Neural crest cell (in vitro differentiated cells): ENCODE measurements around the gene WNK2. TPM values are rescaled to one million over a fixed set of nuclear protein-coding genes. Genes with fewer than 3 reads are reported as not detected.

Experiments used
- DNase-seq: peaks from one replicate; pipeline ENCODE4 v3.0.0; 2021; ENCODE audit warnings: low read depth, mixed read lengths, low spot score
- H3K27ac Mint-ChIP-seq: one replicate; pipeline ENCODE4 v1.8.0; 2021; ENCODE audit warnings: mild to moderate bottlenecking, mixed read lengths; ENCODE audit not compliant: unreplicated experiment
- H3K27me3 Mint-ChIP-seq: 2 replicates; pipeline ENCODE4 v1.8.0; 2021; ENCODE audit warnings: low read depth, mild to moderate bottlenecking, mixed read lengths
- H3K36me3 Mint-ChIP-seq: 2 replicates; pipeline ENCODE4 v1.8.0; 2021; ENCODE audit warnings: low read depth, mild to moderate bottlenecking, mixed read lengths
- H3K4me1 Mint-ChIP-seq: 2 replicates; pipeline ENCODE4 v1.8.0; 2021; ENCODE audit warnings: mixed read lengths
- H3K4me3 Mint-ChIP-seq: one replicate; pipeline ENCODE4 v1.8.0; 2021; ENCODE audit warnings: mild to moderate bottlenecking, mixed read lengths
- H3K9me3 Mint-ChIP-seq: 2 replicates; pipeline ENCODE4 v1.8.0; 2021; ENCODE audit warnings: mixed read lengths
- CTCF ChIP-seq: fragments of 200-600 bp; sonication (generic); conservative IDR thresholded peaks from 2 replicates; pipeline ENCODE4 v1.5.0; 2021; ENCODE audit warnings: antibody characterized with exemption, mild to moderate bottlenecking
- total RNA-seq: library from RNA; stranded (reverse); gene quantifications from 2 replicates; pipeline ENCODE4 v1.2.1, GENCODE V29; 2021

WNK2 gene
- total RNA-seq, 1 donor from 2014 or later, result 27.8 TPM

DNA sequence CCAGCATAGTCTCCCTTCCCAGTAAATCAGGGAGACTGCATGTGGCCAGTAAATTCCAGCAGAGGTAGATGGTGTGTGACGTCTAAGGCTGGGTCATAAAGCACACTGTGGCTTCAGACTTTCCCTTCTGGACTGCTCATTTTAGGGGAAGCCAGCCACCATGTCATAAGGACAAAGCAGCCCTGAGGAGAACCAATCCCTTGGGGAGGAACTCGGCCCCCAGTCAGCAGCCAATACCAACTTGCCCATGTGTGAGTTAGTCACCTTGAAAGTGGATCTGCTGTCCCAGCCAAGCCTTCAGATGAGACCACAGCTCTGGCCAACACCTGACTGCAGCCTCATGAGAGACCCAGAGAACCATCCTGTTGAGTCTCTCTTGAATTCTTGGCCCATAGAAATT is 35.2 kb upstream of the WNK2 start:
- H3K4me1 Mint-ChIP-seq, result peaks cover 5% of the 10 kb centered on the region
- H3K9me3 Mint-ChIP-seq, result peaks cover 2% of the 10 kb centered on the region
- no peaks in the 10 kb centered on the region for H3K36me3 Mint-ChIP-seq
- H3K27ac Mint-ChIP-seq, result no peak overlapping the region
- H3K4me3 Mint-ChIP-seq, result no peak overlapping the region
- DNase-seq, result no peak
- TF ChIP-seq CTCF, result no peak
- H3K27me3 Mint-ChIP-seq, result no peaks in the 10 kb centered on the region

GRCh38 chr9:93149361-93149760 is 34.6 kb upstream of the WNK2 start:
- no peaks in the 10 kb centered on the region for H3K27me3 Mint-ChIP-seq
- TF ChIP-seq CTCF, result no peak
- no peak overlapping the region for H3K4me3 Mint-ChIP-seq
- peaks cover 2% of the 10 kb centered on the region for H3K9me3 Mint-ChIP-seq
- DNase-seq, result no peak
- no peak overlapping the region for H3K27ac Mint-ChIP-seq
- H3K36me3 Mint-ChIP-seq, result no peaks in the 10 kb centered on the region
- peaks cover 2% of the 10 kb centered on the region for H3K4me1 Mint-ChIP-seq

GRCh38 chr9:93151097-93151784 is 32.7 kb upstream of the WNK2 start:
- no peaks in the 10 kb centered on the region for H3K4me1 Mint-ChIP-seq
- H3K4me3 Mint-ChIP-seq, result no peak overlapping the region
- H3K36me3 Mint-ChIP-seq, result no peaks in the 10 kb centered on the region
- TF ChIP-seq CTCF, result no peak
- H3K27me3 Mint-ChIP-seq, result no peaks in the 10 kb centered on the region
- H3K9me3 Mint-ChIP-seq, result peaks cover 2% of the 10 kb centered on the region
- DNase-seq, result no peak
- H3K27ac Mint-ChIP-seq, result no peak overlapping the region

DNA sequence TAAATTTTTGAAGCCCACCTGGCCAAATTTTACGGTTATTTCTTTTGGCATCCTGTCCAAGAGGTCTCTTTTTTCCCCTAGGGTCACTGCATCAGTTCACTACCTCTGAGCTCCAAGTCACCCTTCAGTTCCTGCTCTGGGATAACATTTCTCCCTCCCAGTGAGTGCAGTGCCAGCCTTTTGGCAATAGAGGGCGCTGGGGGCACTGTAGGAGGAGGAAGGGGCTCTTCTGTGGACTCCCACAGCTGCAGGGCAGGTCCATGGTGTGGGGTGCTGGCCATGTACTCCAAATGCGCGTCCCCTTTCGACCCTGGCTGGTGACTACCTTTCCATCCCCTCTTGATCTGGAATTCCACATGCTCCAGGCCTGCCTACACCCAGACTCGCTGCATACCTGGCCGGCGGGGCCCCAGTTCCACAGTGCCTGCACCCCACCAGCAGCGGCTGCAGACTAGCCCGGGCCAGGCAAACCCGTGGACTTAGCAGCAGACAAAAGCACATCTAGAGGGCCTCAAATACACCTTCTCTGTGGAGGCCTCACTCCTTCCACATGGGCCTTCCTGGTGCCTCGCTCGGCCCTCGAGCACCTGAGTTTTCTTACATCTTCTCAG is 29.5 kb upstream of the WNK2 start:
- TF ChIP-seq CTCF, result peak; percentile 64
- H3K4me3 Mint-ChIP-seq, result no peak overlapping the region
- H3K36me3 Mint-ChIP-seq, result no peaks in the 10 kb centered on the region
- no peak overlapping the region for H3K27ac Mint-ChIP-seq
- H3K4me1 Mint-ChIP-seq, result no peaks in the 10 kb centered on the region
- H3K27me3 Mint-ChIP-seq, result no peaks in the 10 kb centered on the region
- peak; percentile 66 for DNase-seq
- H3K9me3 Mint-ChIP-seq, result no peaks in the 10 kb centered on the region

GRCh38 chr9:93155716-93156474 is 28.0 kb upstream of the WNK2 start:
- Mint-ChIP-seq H3K9me3 (no peaks in the 10 kb centered on the region), H3K36me3 (no peaks in the 10 kb centered on the region), H3K4me1 (peaks cover 6% of the 10 kb centered on the region), H3K27ac (no peak overlapping the region), H3K27me3 (no peaks in the 10 kb centered on the region), H3K4me3 (no peak overlapping the region)
- DNase-seq, result no peak
- no peak for TF ChIP-seq CTCF
